SKM-1 treated with dmso at 0.1 percent for 144 hours (cell line): Measurements from ENCODE around the gene KL.

Source experiments
- DNase-seq: peaks from one replicate; lab custom pipeline; 2025; ENCODE audit not compliant: unreplicated experiment; lab: John Stamatoyannopoulos, UW

The KL gene

DNA sequence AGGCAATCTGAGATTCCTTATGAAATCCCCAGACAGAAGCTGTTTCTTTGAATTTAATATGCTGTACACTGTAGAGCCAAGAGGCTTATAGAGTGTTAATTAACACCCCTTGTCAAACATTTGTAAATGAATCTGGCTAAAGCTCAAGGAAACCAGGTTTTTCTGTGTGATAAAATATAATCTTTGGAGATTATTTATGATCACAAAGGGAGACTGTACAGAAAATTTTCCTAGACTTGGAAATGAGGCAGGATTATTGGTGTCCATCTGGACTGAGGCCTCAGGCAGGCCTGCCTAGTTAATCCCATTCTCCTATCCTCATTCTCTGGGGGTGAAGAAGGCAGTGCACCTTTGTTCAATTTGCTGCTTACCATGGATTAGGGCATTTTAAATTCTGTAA, 17.8 kb downstream of the KL start:
- no peak for DNase-seq

- peak; percentile 45 for DNase-seq
Measured at GRCh38 chr13:33034882-33035520, 18.8 kb downstream of the KL start.

GRCh38 chr13:33037673-33038072, 21.4 kb downstream of the KL start:
- DNase-seq: no peak

GRCh38 chr13:33040090-33040489, 23.9 kb downstream of the KL start:
- DNase-seq: no peak

- DNase-seq: no peak
Measured at GRCh38 chr13:33045851-33046592, 29.8 kb downstream of the KL start.

- DNase-seq: no peak
Measured at GRCh38 chr13:33050161-33050560, 33.9 kb downstream of the KL start.

DNA sequence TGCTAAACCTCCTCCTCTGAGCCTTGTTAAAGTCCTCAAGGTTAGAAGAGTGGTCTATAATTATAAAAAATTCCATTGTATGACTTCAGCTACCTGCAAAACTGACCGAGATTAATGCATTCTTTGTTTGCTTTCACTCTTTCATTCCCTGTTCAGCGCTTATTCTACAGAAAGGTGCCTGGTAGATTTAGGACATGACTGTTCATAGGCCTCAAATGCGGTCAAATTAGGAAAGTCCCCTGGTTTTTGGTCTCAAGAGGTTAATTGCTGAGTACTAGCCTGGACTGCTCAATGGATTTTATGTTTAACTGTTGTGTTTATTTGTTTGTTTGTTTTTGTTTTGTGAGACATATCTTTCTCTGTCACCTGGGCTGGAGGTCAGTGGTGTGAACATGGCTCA, 35.4 kb downstream of the KL start:
- DNase-seq: no peak

DNA sequence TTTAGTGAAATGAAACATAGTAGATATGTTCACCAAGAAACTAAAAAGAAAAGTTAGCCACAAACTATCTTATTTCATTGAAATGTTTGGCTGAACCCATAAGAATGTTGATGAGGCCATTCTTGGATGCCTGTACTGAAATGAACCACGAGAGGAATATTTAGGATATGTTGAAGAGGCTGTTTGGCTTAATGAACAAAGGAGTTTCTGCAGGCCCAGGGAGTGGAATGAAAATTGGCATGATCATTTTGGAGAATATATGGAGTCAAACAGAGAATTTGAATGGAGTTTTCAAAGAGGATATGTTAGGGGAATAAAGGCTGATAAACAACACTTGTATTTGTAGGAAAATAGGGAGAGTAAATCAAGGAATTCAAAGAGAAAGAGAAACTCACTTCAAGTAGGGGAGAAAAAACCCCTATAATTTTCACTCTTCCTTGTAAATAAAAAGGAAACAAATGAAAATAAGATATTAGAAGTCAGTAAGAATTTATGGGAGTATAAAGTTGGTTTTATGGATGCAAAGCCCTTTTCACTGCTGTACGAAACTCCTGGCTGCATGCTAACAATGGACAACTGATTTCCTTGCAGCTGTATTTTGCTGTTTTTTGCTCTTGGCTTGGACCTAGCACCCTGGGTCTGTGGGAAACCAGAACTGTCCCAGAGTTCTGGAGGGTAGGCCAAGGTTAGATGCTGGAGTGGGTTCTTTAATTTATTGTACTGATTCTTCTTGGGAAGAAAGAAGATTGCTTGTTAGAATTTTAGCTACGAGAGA, 36.5 kb downstream of the KL start:
- DNase-seq: no peak

- DNase-seq: no peak
Measured at GRCh38 chr13:33053397-33054066, 37.3 kb downstream of the KL start.

- no peak for DNase-seq
Measured at GRCh38 chr13:33057019-33057780, 41.0 kb downstream of the KL start.

DNA sequence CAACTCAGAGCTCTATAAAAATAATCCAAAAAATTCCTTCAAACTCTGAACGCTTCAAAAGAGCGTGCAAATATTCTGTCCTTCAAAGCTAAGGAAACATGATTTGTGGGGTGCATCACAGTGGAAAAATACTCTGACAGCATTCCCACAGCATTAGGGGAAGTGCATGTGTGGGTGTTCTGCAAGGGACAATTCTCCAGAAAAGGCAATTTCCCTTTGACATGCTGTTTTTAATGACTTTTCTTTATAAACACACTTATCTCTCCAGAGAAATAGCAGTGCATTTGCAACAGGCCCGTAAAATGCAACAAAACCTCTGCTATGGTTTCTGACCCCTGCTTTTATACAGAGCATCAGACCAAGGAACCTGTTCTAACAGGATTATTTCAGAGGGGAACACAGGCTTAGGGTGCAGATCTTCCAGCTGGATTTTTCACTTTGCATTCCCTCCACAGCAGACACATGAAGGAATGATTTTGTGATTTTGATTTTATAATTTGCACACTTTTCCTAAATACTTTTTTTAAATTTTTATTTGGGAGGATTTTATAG, 42.6 kb downstream of the KL start:
- DNase-seq: no peak

GRCh38 chr13:33060815-33061214, 44.6 kb downstream of the KL start:
- no peak for DNase-seq

DNA sequence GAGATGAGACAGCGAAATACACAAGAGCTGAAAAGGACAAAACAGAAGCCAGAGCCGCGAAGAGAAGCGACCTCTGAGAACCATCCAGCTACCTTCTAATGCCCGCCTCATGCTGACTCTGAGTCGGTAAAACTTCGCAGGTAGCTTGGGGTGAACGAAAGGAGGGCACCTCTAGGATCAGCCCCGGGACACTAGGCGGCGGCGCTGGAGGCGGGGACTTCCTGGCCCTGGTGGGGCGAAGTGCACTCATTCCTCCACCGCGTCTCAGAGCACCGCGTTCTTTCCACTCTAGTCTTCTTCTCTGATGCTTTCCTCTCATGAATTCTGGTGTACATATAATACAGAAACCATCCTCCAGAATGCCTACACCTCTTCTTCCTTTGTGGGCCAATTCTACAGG, 50.1 kb downstream of the KL start:
- DNase-seq: no peak

DNA sequence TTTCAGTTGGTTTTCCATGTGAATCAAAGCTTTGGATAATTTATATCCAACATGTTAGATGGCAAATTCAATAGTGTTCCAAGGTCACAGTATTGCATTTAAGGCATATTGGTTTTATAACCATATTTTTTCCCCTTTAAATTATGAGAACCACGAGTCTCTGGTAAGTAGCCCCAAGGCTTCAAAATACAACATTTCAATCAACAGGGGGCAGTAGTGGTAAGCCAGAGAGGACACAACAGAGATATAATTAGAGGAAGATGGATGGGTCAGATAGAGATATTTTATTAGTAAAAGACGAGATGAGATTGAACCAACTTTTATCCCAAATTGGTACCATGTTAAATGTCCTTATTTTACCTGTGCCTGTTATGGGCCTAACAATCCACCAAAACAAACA, 53.1 kb downstream of the KL start:
- DNase-seq: no peak

DNA sequence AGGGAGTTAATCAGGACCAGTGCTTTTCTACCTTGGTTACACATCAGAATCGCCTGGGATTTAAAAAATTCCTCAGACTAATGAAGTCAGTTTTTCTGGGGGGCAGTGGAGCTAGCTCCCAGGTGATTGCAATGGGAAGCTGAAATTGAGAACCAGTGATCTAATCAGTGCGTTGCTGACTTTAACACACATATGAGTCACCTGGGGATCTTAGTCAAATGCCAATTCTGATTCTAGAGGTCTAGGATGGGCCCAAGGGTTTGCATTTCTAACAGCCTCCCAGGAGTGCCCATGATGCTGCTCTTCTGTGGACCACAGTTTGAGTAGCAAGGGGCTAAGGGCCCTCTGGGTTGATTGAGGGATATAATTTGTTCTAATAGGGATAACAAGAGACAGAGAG, 54.5 kb downstream of the KL start:
- DNase-seq: no peak

GRCh38 chr13:33072282-33072681, 56.1 kb downstream of the KL start:
- no peak for DNase-seq

GRCh38 chr13:33072759-33073158, 56.5 kb downstream of the KL start:
- no peak for DNase-seq

GRCh38 chr13:33073338-33073737, 57.1 kb downstream of the KL start:
- no peak for DNase-seq

GRCh38 chr13:33076001-33076992, 60.1 kb downstream of the KL start:
- no peak for DNase-seq
